Amygdala (tissue), 56 donors: ENCODE data around the gene NEGR1.

Experiments used
- DNase-seq, 56 donors: peaks; one replicate each; lab custom pipeline; 2025; lab: John Stamatoyannopoulos, UW

The NEGR1 gene

GRCh38 chr1:71522721-71523120, 759.6 kb downstream of the NEGR1 start:
- no peak for DNase-seq

- DNase-seq: peak in 25 of 56 donors; percentile 1 to 68 (median 7)
Observed at GRCh38 chr1:71521655-71522264, 760.6 kb downstream of the NEGR1 start.

- no peak for DNase-seq
Observed at GRCh38 chr1:71511505-71511904, 770.8 kb downstream of the NEGR1 start.

GRCh38 chr1:71510725-71511124, 771.6 kb downstream of the NEGR1 start:
- DNase-seq: no peak

GRCh38 chr1:71509051-71509595, 773.2 kb downstream of the NEGR1 start:
- no peak for DNase-seq

- DNase-seq: no peak
Observed at GRCh38 chr1:71502006-71502405, 780.3 kb downstream of the NEGR1 start.

GRCh38 chr1:71498542-71498941, 783.8 kb downstream of the NEGR1 start:
- no peak for DNase-seq

GRCh38 chr1:71494163-71494562, 788.2 kb downstream of the NEGR1 start:
- DNase-seq: no peak

GRCh38 chr1:71492298-71493041, 789.9 kb downstream of the NEGR1 start:
- no peak for DNase-seq

- no peak for DNase-seq
Observed at GRCh38 chr1:71490432-71490831, 791.9 kb downstream of the NEGR1 start.

GRCh38 chr1:71488555-71489252, 793.6 kb downstream of the NEGR1 start:
- no peak for DNase-seq

GRCh38 chr1:71473331-71473730, 809.0 kb downstream of the NEGR1 start:
- no peak for DNase-seq

GRCh38 chr1:71465093-71465492, 817.2 kb downstream of the NEGR1 start:
- no peak for DNase-seq

- DNase-seq: no peak
Observed at GRCh38 chr1:71464016-71464415, 818.3 kb downstream of the NEGR1 start.

GRCh38 chr1:71463144-71463543, 819.2 kb downstream of the NEGR1 start:
- no peak for DNase-seq

- DNase-seq: no peak
Observed at GRCh38 chr1:71462247-71462646, 820.1 kb downstream of the NEGR1 start.

- no peak for DNase-seq
Observed at GRCh38 chr1:71461416-71461815, 820.9 kb downstream of the NEGR1 start.

- DNase-seq: no peak
Observed at GRCh38 chr1:71448444-71448843, 833.9 kb downstream of the NEGR1 start.

- DNase-seq: no peak
Observed at GRCh38 chr1:71438626-71439025, 843.7 kb downstream of the NEGR1 start.

- no peak for DNase-seq
Observed at GRCh38 chr1:71435951-71436350, 846.4 kb downstream of the NEGR1 start.

- DNase-seq: no peak
Observed at GRCh38 chr1:71434240-71434639, 848.1 kb downstream of the NEGR1 start.
